Neuronal stem cell (in vitro differentiated cells): Measurements from ENCODE around the gene MMP13.
"Not testable (repeated sequence)": the region's sequence is repeated elsewhere in the genome, so short reads cannot be mapped to it uniquely, and the experiment has no call there.

ENCODE experiments used
- DNase-seq: peaks from one replicate; pipeline ENCODE4 v3.0.0-alpha.2; 2013; ENCODE audit warnings: low spot score
- H2AFZ ChIP-seq: one replicate; pipeline ENCODE4 v1.6.1; 2013; ENCODE audit warnings: mild to moderate bottlenecking, low read length, inconsistent platforms
- H2AK5ac ChIP-seq: 2 replicates; pipeline ENCODE4 v1.6.1; 2013; ENCODE audit warnings: low read depth, mild to moderate bottlenecking, inconsistent platforms, low read length, moderate library complexity, mixed read lengths
- H2BK120ac ChIP-seq: 2 replicates; pipeline ENCODE4 v1.6.1; 2013; ENCODE audit warnings: low read depth, mild to moderate bottlenecking, inconsistent platforms, low read length, moderate library complexity, mixed read lengths
- H2BK12ac ChIP-seq: one replicate; pipeline ENCODE4 v1.6.1; 2013; ENCODE audit warnings: low read length, inconsistent platforms
- H2BK15ac ChIP-seq: 2 replicates; pipeline ENCODE4 v1.6.1; 2013; ENCODE audit warnings: mild to moderate bottlenecking, low read length, inconsistent platforms, mixed read lengths
- H2BK5ac ChIP-seq: one replicate; pipeline ENCODE4 v1.6.1; 2013; ENCODE audit warnings: inconsistent platforms, mild to moderate bottlenecking, low read length, moderate library complexity
- H3K14ac ChIP-seq: one replicate; pipeline ENCODE4 v1.6.1; 2013; ENCODE audit warnings: low read length, inconsistent platforms
- H3K18ac ChIP-seq: 2 replicates; pipeline ENCODE4 v1.6.1; 2013; ENCODE audit warnings: low read length, inconsistent platforms
- H3K23ac ChIP-seq: 2 replicates; pipeline ENCODE4 v1.6.1; 2013; ENCODE audit warnings: low read depth, mild to moderate bottlenecking, mixed read lengths, low read length, inconsistent platforms; ENCODE audit not compliant: poor library complexity
- H3K27ac ChIP-seq: replicated peaks from 3 replicates; pipeline ENCODE4 v1.5.1; 2013; ENCODE audit warnings: low read length, inconsistent platforms
- H3K27me3 ChIP-seq, 3 experiments: 2 replicates each; pipeline ENCODE4 v1.6.1; 2013; ENCODE audit warnings: low read length in 3 of 3, mild to moderate bottlenecking in 2 of 3, inconsistent platforms in 1 of 3, low read depth in 1 of 3, mixed read lengths in 1 of 3, moderate library complexity in 1 of 3; ENCODE audit not compliant: control insufficient read depth in 3 of 3, insufficient read depth in 3 of 3
- H3K36me3 ChIP-seq, 2 donors: replicated peaks in 1 of 2; 2 replicates each; pipeline ENCODE4 v1.6.1; 2013; ENCODE audit warnings: low read length in 2 of 2; ENCODE audit not compliant: control insufficient read depth in 2 of 2, insufficient read depth in 2 of 2
- H3K4ac ChIP-seq: 2 replicates; pipeline ENCODE4 v1.6.1; 2013; ENCODE audit warnings: inconsistent platforms, mild to moderate bottlenecking, low read length, moderate library complexity
- H3K4me1 ChIP-seq, 2 donors: 1 replicate in 1 of 2; 2 replicates in 1 of 2; pipeline ENCODE4 v1.6.1; 2013; ENCODE audit warnings: low read length in 2 of 2, low read depth in 1 of 2; ENCODE audit not compliant: control insufficient read depth in 2 of 2, insufficient read depth in 1 of 2
- H3K4me2 ChIP-seq: one replicate; pipeline ENCODE4 v1.6.1; 2013; ENCODE audit warnings: mild to moderate bottlenecking, low read length, inconsistent platforms; ENCODE audit not compliant: insufficient read depth, poor library complexity, severe bottlenecking
- H3K4me3 ChIP-seq, 2 donors: 2 replicates each; pipeline ENCODE4 v1.5.1; 2013; ENCODE audit warnings: low read length in 2 of 2, mild to moderate bottlenecking in 2 of 2, inconsistent platforms in 1 of 2, moderate library complexity in 1 of 2
- H3K79me1 ChIP-seq: one replicate; pipeline ENCODE4 v1.6.1; 2013; ENCODE audit warnings: low read depth, mild to moderate bottlenecking, inconsistent platforms, low read length, moderate library complexity
- H3K9ac ChIP-seq: one replicate; pipeline ENCODE4 v1.6.1; 2013; ENCODE audit warnings: mild to moderate bottlenecking, low read depth, low read length, inconsistent platforms; ENCODE audit not compliant: poor library complexity
- H3K9me3 ChIP-seq, 2 donors: replicated peaks in 1 of 2; 2 replicates each; pipeline versions ENCODE3 to v1.6.1; 2013; ENCODE audit warnings: low read length in 2 of 2, mild to moderate bottlenecking in 2 of 2, inconsistent platforms in 1 of 2, low read depth in 1 of 2, mixed read lengths in 1 of 2, moderate library complexity in 1 of 2; ENCODE audit not compliant: control insufficient read depth in 2 of 2, insufficient read depth in 1 of 2
- H4K8ac ChIP-seq: one replicate; pipeline ENCODE4 v1.6.1; 2013; ENCODE audit warnings: low read depth, mild to moderate bottlenecking, inconsistent platforms, low read length, moderate library complexity
- H4K91ac ChIP-seq: one replicate; pipeline ENCODE4 v1.6.1; 2013; ENCODE audit warnings: low read length, low read depth, mild to moderate bottlenecking, inconsistent platforms; ENCODE audit not compliant: poor library complexity
- WGBS, 2 donors: extraction: QIAGEN DNeasy Blood & Tissue Kit; methylation state at CpG; one replicate each; pipeline ENCODE4 v1.1.7; 2013; ENCODE audit warnings: missing lambda C conversion rate in 2 of 2, mixed read lengths in 1 of 2; ENCODE audit not compliant: insufficient read length in 2 of 2, insufficient replicate concordance in 1 of 2; ENCODE audit errors: extremely low coverage in 2 of 2; 5-methylcytosine and 5-hydroxymethylcytosine counted together

MMP13 gene

DNA sequence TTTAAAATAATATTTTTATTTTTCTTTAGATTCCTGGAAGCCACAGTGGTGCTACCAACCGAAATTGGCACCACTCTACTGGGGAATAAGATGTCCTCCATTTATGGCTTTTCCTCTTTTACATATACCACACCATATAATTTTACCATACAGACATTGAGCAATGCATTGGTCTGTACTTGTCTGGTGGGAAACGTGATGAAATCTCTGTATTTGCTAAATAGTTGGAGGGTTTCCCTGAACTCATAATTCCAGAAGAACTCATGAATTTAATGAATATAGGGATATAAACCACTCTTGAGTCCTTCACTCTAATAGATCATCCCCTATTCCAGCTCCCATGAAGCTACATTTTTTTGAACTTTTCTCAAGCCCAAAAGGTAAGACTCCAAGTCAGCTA lies 28.0 kb upstream of the MMP13 start:
- Histone ChIP-seq H3K4ac (no peak overlapping the region), H2BK120ac (no peak overlapping the region), H3K4me3 (no peak overlapping the region), H3K79me1 (no peaks in the 10 kb centered on the region), H2AK5ac (no peak overlapping the region), H2AFZ (no peak overlapping the region), H3K36me3 (no peaks in the 10 kb centered on the region), H4K91ac (no peak overlapping the region), H3K9ac (no peak overlapping the region), H3K4me2 (no peak overlapping the region), H2BK15ac (no peak overlapping the region), H3K9me3 (no peaks in the 10 kb centered on the region), H3K27ac (no peak overlapping the region), H3K23ac (no peak overlapping the region), H3K27me3 (no peaks in the 10 kb centered on the region), H3K4me1 (no peaks in the 10 kb centered on the region), H2BK12ac (no peak overlapping the region), H3K18ac (no peak overlapping the region), H3K14ac (no peak overlapping the region), H4K8ac (no peak overlapping the region), H2BK5ac (no peak overlapping the region)
- no peak for DNase-seq
- no CpG with 5 or more reads among the region's 2 CpGs for WGBS, 2 donors

DNA sequence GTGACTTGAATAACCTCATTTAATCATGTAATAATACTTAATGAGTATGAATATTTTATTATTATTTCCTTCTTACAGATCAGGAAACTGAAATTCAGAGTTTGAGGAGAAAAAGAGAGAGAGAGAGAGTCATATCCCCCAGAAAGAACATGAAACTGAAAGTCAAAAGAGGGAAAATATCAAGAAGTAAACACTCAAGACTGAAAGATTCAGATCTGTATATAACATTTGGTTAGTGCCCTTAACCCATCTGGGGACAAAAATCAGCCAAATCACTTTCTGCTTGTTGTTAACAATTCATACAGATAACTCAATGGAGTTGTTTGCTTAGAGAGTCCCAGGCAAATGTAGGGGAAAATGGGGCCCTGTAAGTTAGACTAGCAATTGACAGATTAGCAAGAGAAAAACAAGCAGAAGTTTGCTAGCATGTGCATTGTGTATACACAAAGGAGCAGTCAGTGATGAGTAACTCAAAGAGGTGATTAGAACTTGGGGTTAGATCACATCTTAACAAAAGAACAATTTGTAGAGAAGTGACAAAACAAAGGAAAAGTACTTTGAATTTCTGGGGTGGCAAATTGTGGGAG lies 25.9 kb upstream of the MMP13 start:
- Histone ChIP-seq H3K4me1 (no peaks in the 10 kb centered on the region), H2AK5ac (no peak overlapping the region)

DNA sequence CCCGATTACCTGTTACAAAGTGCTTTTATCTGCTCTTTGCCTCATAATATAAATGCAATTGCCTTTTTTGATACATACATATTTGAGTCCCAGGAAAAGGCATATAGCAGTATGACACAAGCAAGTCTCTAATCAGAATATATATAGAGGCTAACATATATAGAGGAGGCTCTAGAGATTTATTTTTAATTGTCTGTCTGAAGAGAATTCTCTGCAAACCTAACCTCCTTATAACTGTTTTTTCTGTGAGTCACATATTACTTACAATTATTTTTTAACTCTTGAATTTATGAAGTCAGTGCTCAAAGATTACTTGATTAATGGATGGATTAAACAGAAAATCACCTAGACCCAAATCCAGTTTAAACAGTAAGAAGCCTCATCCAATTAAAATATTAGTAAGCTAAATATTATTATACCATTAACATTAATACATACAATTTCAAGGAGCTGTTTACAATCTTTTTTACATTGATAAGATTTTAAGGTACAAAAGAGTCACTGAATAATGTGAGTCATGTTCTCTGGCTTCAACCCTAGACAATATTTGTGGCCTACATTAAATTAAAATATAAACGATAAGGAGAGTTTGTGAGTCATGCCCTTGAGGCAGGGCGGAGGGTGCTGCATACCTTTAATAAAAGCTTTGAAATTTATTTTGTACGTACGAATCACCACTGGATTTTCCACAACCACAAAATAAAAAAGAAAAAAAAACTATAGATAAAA lies 19.2 kb upstream of the MMP13 start:
- DNase-seq: no peak
- Histone ChIP-seq H3K14ac (no peak overlapping the region), H4K8ac (no peak overlapping the region), H3K4me2 (no peak overlapping the region), H3K23ac (no peak overlapping the region), H2AFZ (no peak overlapping the region), H2BK15ac (no peak overlapping the region), H2BK12ac (no peak overlapping the region), H3K36me3 (no peaks in the 10 kb centered on the region), H3K4me1 (no peaks in the 10 kb centered on the region), H3K79me1 (no peaks in the 10 kb centered on the region), H3K9ac (no peak overlapping the region), H3K27me3 (no peaks in the 10 kb centered on the region), H2BK5ac (no peak overlapping the region), H2BK120ac (no peak overlapping the region), H3K9me3 (no peaks in the 10 kb centered on the region), H3K27ac (no peak overlapping the region), H3K4me3 (no peak overlapping the region), H2AK5ac (no peak overlapping the region), H3K18ac (no peak overlapping the region), H4K91ac (no peak overlapping the region), H3K4ac (no peak overlapping the region)
- WGBS, 2 donors: no CpG with 5 or more reads among the region's 5 CpGs

More for the DNA sequence above, 25.9 kb upstream of the MMP13 start:
- no peak overlapping the region for H3K4me3 ChIP-seq
- H3K36me3 ChIP-seq: no peaks in the 10 kb centered on the region
- H3K79me1 ChIP-seq: no peaks in the 10 kb centered on the region
- no peak overlapping the region for H4K91ac ChIP-seq
- no peak overlapping the region for H2BK120ac ChIP-seq
- H3K14ac ChIP-seq: no peak overlapping the region
- no peak overlapping the region for H3K18ac ChIP-seq
- no peaks in the 10 kb centered on the region for H3K9me3 ChIP-seq
- no peak overlapping the region for H3K4me2 ChIP-seq
- no peak overlapping the region for H3K23ac ChIP-seq
- no peak overlapping the region for H3K4ac ChIP-seq
- no peak overlapping the region for H3K27ac ChIP-seq
- no peak overlapping the region for H3K9ac ChIP-seq
- H2AFZ ChIP-seq: no peak overlapping the region
- no peaks in the 10 kb centered on the region for H3K27me3 ChIP-seq
- H4K8ac ChIP-seq: no peak overlapping the region
- no peak overlapping the region for H2BK12ac ChIP-seq
- no peak for DNase-seq
- no peak overlapping the region for H2BK15ac ChIP-seq
- H2BK5ac ChIP-seq: no peak overlapping the region

DNA sequence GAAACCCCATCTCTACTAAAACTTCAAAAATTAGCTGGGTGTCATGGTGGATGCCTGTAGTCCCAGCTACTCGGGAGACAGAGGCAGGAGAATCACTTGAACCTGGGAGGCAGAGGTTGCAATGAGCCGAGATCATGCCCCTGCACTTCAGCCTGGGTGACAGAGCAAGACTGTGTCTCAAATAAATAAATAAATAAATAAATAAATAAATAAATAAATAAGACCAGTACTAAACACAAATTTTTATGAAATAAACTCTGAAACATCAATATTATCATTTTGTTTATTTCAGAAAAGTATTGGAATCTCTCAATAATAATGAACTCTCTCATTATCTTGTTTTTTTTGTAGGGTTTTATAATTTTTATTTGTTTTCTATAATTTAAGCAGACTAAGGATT lies 18.2 kb upstream of the MMP13 start:
- not testable (repeated sequence) for H2BK12ac ChIP-seq, H3K14ac ChIP-seq, H3K27ac ChIP-seq, H2AK5ac ChIP-seq, H4K8ac ChIP-seq, H3K23ac ChIP-seq, H4K91ac ChIP-seq, H2BK5ac ChIP-seq, H3K18ac ChIP-seq, H3K4me1 ChIP-seq, DNase-seq, H3K9ac ChIP-seq, H3K36me3 ChIP-seq, H3K4me2 ChIP-seq, H3K4me3 ChIP-seq, H3K79me1 ChIP-seq, H3K27me3 ChIP-seq, H2BK15ac ChIP-seq, H3K4ac ChIP-seq, H2BK120ac ChIP-seq, H2AFZ ChIP-seq, H3K9me3 ChIP-seq
- no CpG with 5 or more reads among the region's 2 CpGs for WGBS, 2 donors
